Measurements from ENCODE around the gene CMTM2. TPM values are rescaled to one million over a fixed set of nuclear protein-coding genes. Genes with fewer than 3 reads are reported as not detected.
A peak's percentile ranks its signal among the peaks of the same experiment; 100 is the strongest.

Gene CMTM2
- total RNA-seq, 1 donor from 2014 or later = not detected

DNA sequence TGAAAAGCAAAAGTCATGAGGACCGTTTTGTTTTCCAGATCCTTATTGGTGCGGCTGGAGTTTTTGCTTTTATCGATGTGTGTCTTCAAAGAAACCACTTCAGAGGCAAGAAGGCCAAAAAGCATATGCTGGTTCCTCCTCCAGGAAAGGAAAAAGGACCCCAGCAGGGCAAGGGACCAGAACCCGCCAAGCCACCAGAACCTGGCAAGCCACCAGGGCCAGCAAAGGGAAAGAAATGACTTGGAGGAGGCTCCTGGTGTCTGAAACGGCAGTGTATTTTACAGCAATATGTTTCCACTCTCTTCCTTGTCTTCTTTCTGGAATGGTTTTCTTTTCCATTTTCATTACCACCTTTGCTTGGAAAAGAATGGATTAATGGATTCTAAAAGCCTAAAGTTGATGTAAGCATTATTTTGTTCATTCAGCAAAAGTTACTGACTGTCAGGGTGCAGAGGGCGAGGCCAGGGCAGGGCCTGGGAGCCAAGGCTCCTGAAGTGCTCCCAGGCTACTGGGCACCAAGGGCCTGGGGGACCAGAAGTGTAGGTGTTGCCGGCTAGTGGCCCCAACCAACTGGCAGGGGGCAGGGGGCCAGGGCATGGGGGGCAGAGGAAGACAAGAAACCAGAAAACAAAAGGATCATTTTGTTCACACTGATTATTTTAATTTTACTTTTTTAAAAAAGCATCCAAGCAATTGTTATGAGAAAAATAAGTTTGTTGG, 8.8 kb downstream of the CMTM2 start:
- intact Hi-C loops (cut with DNase I) = no loop called here
- H3K4me3 ChIP-seq = peak overlapping the region in 1 of 2 donors; percentile 12
- no peak for DNase-seq (ENCODE audit: extremely low spot score in 2 of 2)
- no peaks in the 10 kb centered on the region for H3K36me3 ChIP-seq
- no peak overlapping the region for H3K27ac ChIP-seq
- H3K4me1 ChIP-seq = no peaks in the 10 kb centered on the region
- no peaks in the 10 kb centered on the region for H3K27me3 ChIP-seq
- no peak for TF ChIP-seq POLR2A (IDR thresholded peaks at IDR 0.05)
- TF ChIP-seq, protein P1, sequence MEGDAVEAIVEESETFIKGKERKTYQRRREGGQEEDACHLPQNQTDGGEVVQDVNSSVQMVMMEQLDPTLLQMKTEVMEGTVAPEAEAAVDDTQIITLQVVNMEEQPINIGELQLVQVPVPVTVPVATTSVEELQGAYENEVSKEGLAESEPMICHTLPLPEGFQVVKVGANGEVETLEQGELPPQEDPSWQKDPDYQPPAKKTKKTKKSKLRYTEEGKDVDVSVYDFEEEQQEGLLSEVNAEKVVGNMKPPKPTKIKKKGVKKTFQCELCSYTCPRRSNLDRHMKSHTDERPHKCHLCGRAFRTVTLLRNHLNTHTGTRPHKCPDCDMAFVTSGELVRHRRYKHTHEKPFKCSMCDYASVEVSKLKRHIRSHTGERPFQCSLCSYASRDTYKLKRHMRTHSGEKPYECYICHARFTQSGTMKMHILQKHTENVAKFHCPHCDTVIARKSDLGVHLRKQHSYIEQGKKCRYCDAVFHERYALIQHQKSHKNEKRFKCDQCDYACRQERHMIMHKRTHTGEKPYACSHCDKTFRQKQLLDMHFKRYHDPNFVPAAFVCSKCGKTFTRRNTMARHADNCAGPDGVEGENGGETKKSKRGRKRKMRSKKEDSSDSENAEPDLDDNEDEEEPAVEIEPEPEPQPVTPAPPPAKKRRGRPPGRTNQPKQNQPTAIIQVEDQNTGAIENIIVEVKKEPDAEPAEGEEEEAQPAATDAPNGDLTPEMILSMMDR (IDR thresholded peaks at IDR 0.05) = no peak
- TF ChIP-seq POLR2AphosphoS5 (IDR thresholded peaks at IDR 0.05; ENCODE audit: insufficient read depth in 1 of 2, low read depth in 1 of 2) = no peak
- no peaks in the 10 kb centered on the region for H3K9me3 ChIP-seq

DNA sequence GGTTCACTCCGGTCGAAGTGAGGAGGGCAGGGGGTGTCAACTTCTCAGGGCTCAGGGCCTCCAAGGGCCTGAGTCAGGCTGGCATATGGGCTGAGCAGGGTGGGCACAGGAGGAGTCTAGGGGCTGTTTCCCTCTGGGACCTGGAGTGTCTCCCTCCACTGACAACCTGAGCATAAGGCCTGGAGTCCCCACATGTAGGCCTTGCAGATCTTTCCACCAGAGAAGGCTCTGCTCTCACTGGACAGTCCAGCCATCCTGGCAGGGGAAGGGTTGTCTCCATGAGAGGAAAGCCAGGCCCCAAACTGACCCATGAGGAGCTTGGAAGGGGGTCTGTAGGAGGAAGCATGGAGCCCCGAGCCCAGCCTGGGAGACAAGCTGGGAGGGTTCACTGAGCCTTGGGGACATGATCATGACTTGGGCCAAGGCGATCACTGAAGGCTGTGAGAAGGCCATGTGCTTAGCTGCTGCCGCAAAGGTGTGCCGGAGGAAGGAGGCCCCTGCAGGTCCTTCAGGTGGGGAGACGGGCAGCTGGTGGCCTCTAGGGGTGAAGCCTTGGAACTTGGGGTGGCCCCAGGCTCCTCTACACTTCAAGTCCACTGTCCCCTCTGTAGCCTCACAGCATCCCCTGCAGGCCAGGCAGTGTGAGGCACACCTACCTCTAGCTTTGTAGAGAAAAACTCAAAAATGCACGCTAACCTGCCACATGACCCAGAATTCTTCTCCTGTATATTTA, 9.9 kb downstream of the CMTM2 start:
- H3K4me3 ChIP-seq = no peak overlapping the region
- no peak overlapping the region for H3K27ac ChIP-seq
- H3K9me3 ChIP-seq = no peaks in the 10 kb centered on the region
- H3K36me3 ChIP-seq = no peaks in the 10 kb centered on the region
- no peaks in the 10 kb centered on the region for H3K27me3 ChIP-seq
- H3K4me1 ChIP-seq = no peaks in the 10 kb centered on the region
- TF ChIP-seq, protein P1 (IDR thresholded peaks at IDR 0.05) = peak in 1 of 3 experiments; percentile 52
- no peak for TF ChIP-seq POLR2A (IDR thresholded peaks at IDR 0.05)
- TF ChIP-seq POLR2AphosphoS5 (IDR thresholded peaks at IDR 0.05; ENCODE audit: insufficient read depth in 1 of 2, low read depth in 1 of 2) = no peak
- DNase-seq (ENCODE audit: extremely low spot score in 2 of 2) = no peak
- intact Hi-C loops (cut with DNase I) = no loop called here

DNA sequence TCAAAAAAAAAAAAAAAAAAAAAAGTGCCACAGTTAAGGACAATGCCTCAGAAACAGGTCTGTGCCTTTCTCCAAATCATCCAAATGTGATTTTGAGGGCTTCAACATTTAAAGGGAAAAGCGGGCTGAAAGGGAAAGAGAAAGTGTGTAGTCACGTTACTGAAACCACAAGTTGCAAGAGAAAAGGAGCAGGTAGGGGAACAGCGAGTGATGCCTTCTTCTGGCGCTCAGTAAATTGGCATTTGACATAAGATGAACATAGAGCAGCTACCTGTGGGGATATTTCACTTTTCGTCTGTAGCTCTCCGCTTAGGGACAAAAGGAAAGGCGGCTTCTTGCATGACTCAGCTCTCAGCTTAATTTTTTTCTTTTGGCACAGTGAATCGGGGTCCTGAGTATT, 11.1 kb downstream of the CMTM2 start:
- Histone ChIP-seq H3K36me3 (no peaks in the 10 kb centered on the region), H3K4me1 (no peaks in the 10 kb centered on the region), H3K27ac (no peak overlapping the region), H3K9me3 (no peaks in the 10 kb centered on the region), H3K27me3 (no peaks in the 10 kb centered on the region), H3K4me3 (no peak overlapping the region)
- DNase-seq (ENCODE audit: extremely low spot score in 2 of 2) = no peak
- TF ChIP-seq POLR2A (IDR thresholded peaks at IDR 0.05) (no peak), POLR2AphosphoS5 (IDR thresholded peaks at IDR 0.05; ENCODE audit: insufficient read depth in 1 of 2, low read depth in 1 of 2) (no peak)
- TF ChIP-seq, protein P1 (IDR thresholded peaks at IDR 0.05) = no peak
- intact Hi-C loops (cut with DNase I) = no loop called here

DNA sequence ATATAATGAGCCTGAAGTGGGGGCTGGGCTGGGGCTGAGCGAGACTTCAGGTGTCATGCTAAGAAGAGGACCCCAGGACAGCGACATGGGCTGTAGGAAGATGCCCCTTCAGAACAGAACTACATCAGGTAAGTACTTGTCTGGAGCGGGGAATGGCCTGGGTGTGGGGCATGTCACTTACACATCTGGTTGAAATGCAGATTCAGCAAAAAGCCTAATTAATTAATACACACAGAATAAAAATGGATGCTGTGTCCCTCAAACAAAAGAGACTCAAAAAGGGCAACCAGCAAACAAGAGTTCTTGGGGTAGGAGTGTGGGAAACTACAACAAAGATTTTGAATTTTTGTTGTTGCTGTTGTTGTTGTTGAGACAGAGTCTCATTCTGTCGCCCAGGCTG, 11.8 kb downstream of the CMTM2 start:
- Histone ChIP-seq H3K9me3 (no peaks in the 10 kb centered on the region), H3K4me3 (no peak overlapping the region), H3K27me3 (no peaks in the 10 kb centered on the region), H3K27ac (no peak overlapping the region), H3K4me1 (no peaks in the 10 kb centered on the region), H3K36me3 (no peaks in the 10 kb centered on the region)
- DNase-seq (ENCODE audit: extremely low spot score in 2 of 2) = no peak
- TF ChIP-seq POLR2AphosphoS5 (IDR thresholded peaks at IDR 0.05; ENCODE audit: insufficient read depth in 1 of 2, low read depth in 1 of 2) (no peak), POLR2A (IDR thresholded peaks at IDR 0.05) (no peak)
- TF ChIP-seq, protein P1 (IDR thresholded peaks at IDR 0.05) = no peak
- intact Hi-C loops (cut with DNase I) = no loop called here

DNA sequence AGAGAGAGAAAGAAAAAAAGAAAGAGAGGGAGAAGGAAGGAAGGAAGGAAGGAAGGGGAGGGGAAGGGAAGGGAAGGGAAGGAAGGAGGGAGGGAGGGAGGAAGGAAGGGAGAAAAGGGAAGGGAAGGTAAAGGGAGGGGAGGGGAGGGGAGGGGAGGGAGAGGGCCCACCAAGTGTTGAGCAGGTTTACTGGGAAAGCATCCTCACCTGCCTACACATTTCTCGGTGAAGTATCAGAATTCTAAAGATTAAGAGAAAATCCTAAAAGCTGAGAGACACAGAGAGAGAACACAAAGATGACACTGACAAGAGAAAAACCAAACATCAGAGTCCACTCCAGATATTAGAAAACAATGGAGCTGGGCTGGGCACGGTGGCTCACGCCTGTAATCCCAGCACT, 13.0 kb downstream of the CMTM2 start:
- no peak for TF ChIP-seq POLR2A (IDR thresholded peaks at IDR 0.05)
- TF ChIP-seq, protein P1 (IDR thresholded peaks at IDR 0.05) = no peak
- no peaks in the 10 kb centered on the region for H3K36me3 ChIP-seq
- no peak overlapping the region for H3K4me3 ChIP-seq
- H3K9me3 ChIP-seq = no peaks in the 10 kb centered on the region
- intact Hi-C loops (cut with DNase I) = no loop called here
- no peak overlapping the region for H3K27ac ChIP-seq
- DNase-seq (ENCODE audit: extremely low spot score in 2 of 2) = no peak
- no peaks in the 10 kb centered on the region for H3K27me3 ChIP-seq
- no peaks in the 10 kb centered on the region for H3K4me1 ChIP-seq
